Measurements from ENCODE around the gene PCDHB12.
"Not testable (repeated sequence)": the region's sequence is repeated elsewhere in the genome, so short reads cannot be mapped to it uniquely, and the experiment has no call there.

The PCDHB12 gene

GRCh38 chr5:141184117-141184855 is 24.2 kb upstream of the PCDHB12 start:
- H3K4me3 ChIP-seq (ENCODE audit: low read length); DNase-seq (ENCODE audit: low read depth, low spot score); H3K27me3 ChIP-seq (ENCODE audit: control insufficient read depth, insufficient read depth, low read length); H3K36me3 ChIP-seq (ENCODE audit: control insufficient read depth, insufficient read depth, low read length); H3K9me3 ChIP-seq (ENCODE audit: control insufficient read depth, insufficient read depth, low read length); H3K27ac ChIP-seq (ENCODE audit: low read length); H3K4me1 ChIP-seq (ENCODE audit: control insufficient read depth, insufficient read depth, low read length): not testable (repeated sequence)
- no CpG with 5 or more reads among the region's 69 CpGs for WGBS (ENCODE audit: insufficient coverage, insufficient read length)

GRCh38 chr5:141186897-141187512 is 21.5 kb upstream of the PCDHB12 start, which contains the start of gene PCDHB9:
PCDHB9 (plus strand) TSS chr5:141187161; CDS start chr5:141187319, 158 bp downstream.
- Histone ChIP-seq H3K27ac (ENCODE audit: low read length) (no peak within 1 kb of the TSS), H3K9me3 (ENCODE audit: control insufficient read depth, insufficient read depth, low read length) (no peaks in the 10 kb centered on the region; the same call in 1 of the 2 replicates), H3K36me3 (ENCODE audit: control insufficient read depth, insufficient read depth, low read length) (no peaks in the 10 kb centered on the region), H3K4me1 (ENCODE audit: control insufficient read depth, insufficient read depth, low read length) (no peaks in the 10 kb centered on the region), H3K4me3 (ENCODE audit: low read length) (no peak within 1 kb of the TSS), H3K27me3 (ENCODE audit: control insufficient read depth, insufficient read depth, low read length) (no peaks in the 10 kb centered on the region)
- DNase-seq (ENCODE audit: low read depth, low spot score): no peak
- no CpG with 5 or more reads among the region's 9 CpGs for WGBS (ENCODE audit: insufficient coverage, insufficient read length)

- not testable (repeated sequence) for H3K36me3 ChIP-seq (ENCODE audit: control insufficient read depth, insufficient read depth, low read length); H3K9me3 ChIP-seq (ENCODE audit: control insufficient read depth, insufficient read depth, low read length); H3K4me1 ChIP-seq (ENCODE audit: control insufficient read depth, insufficient read depth, low read length); H3K27me3 ChIP-seq (ENCODE audit: control insufficient read depth, insufficient read depth, low read length); H3K27ac ChIP-seq (ENCODE audit: low read length); DNase-seq (ENCODE audit: low read depth, low spot score); H3K4me3 ChIP-seq (ENCODE audit: low read length)
- no CpG with 5 or more reads among the region's 37 CpGs for WGBS (ENCODE audit: insufficient coverage, insufficient read length)
Observed at GRCh38 chr5:141188682-141189081, 19.8 kb upstream of the PCDHB12 start.

GRCh38 chr5:141189131-141189530 is 19.4 kb upstream of the PCDHB12 start:
- not testable (repeated sequence) for DNase-seq (ENCODE audit: low read depth, low spot score); H3K27ac ChIP-seq (ENCODE audit: low read length); H3K36me3 ChIP-seq (ENCODE audit: control insufficient read depth, insufficient read depth, low read length); H3K4me3 ChIP-seq (ENCODE audit: low read length); H3K4me1 ChIP-seq (ENCODE audit: control insufficient read depth, insufficient read depth, low read length); H3K27me3 ChIP-seq (ENCODE audit: control insufficient read depth, insufficient read depth, low read length); H3K9me3 ChIP-seq (ENCODE audit: control insufficient read depth, insufficient read depth, low read length)
- no CpG with 5 or more reads among the region's 35 CpGs for WGBS (ENCODE audit: insufficient coverage, insufficient read length)

- Histone ChIP-seq H3K36me3 (ENCODE audit: control insufficient read depth, insufficient read depth, low read length) (no peaks in the 10 kb centered on the region), H3K27me3 (ENCODE audit: control insufficient read depth, insufficient read depth, low read length) (no peaks in the 10 kb centered on the region), H3K9me3 (ENCODE audit: control insufficient read depth, insufficient read depth, low read length) (no peaks in the 10 kb centered on the region; the same call in 1 of the 2 replicates), H3K27ac (ENCODE audit: low read length) (no peak within 1 kb of the TSS), H3K4me1 (ENCODE audit: control insufficient read depth, insufficient read depth, low read length) (no peaks in the 10 kb centered on the region), H3K4me3 (ENCODE audit: low read length) (no peak within 1 kb of the TSS)
- DNase-seq (ENCODE audit: low read depth, low spot score): no peak
- no CpG with 5 or more reads among the region's 10 CpGs for WGBS (ENCODE audit: insufficient coverage, insufficient read length)
Observed at GRCh38 chr5:141192110-141192725, 16.3 kb upstream of the PCDHB12 start, which contains the start of gene PCDHB10. PCDHB10 (plus strand) TSS chr5:141192353; CDS start chr5:141192553, 200 bp downstream.

GRCh38 chr5:141194332-141194731 is 14.2 kb upstream of the PCDHB12 start:
- DNase-seq (ENCODE audit: low read depth, low spot score); H3K36me3 ChIP-seq (ENCODE audit: control insufficient read depth, insufficient read depth, low read length); H3K27ac ChIP-seq (ENCODE audit: low read length); H3K27me3 ChIP-seq (ENCODE audit: control insufficient read depth, insufficient read depth, low read length); H3K9me3 ChIP-seq (ENCODE audit: control insufficient read depth, insufficient read depth, low read length); H3K4me1 ChIP-seq (ENCODE audit: control insufficient read depth, insufficient read depth, low read length); H3K4me3 ChIP-seq (ENCODE audit: low read length): not testable (repeated sequence)
- WGBS (ENCODE audit: insufficient coverage, insufficient read length): no CpG with 5 or more reads among the region's 37 CpGs

GRCh38 chr5:141196363-141196762 is 12.2 kb upstream of the PCDHB12 start:
- no CpG with 5 or more reads among the region's 3 CpGs for WGBS (ENCODE audit: insufficient coverage, insufficient read length)
- Histone ChIP-seq H3K4me3 (ENCODE audit: low read length) (no peak overlapping the region), H3K27ac (ENCODE audit: low read length) (no peak overlapping the region), H3K4me1 (ENCODE audit: control insufficient read depth, insufficient read depth, low read length) (no peaks in the 10 kb centered on the region), H3K9me3 (ENCODE audit: control insufficient read depth, insufficient read depth, low read length) (no peaks in the 10 kb centered on the region), H3K36me3 (ENCODE audit: control insufficient read depth, insufficient read depth, low read length) (no peaks in the 10 kb centered on the region), H3K27me3 (ENCODE audit: control insufficient read depth, insufficient read depth, low read length) (no peaks in the 10 kb centered on the region)
- no peak for DNase-seq (ENCODE audit: low read depth, low spot score)

- no peak for DNase-seq (ENCODE audit: low read depth, low spot score)
- no peak within 1 kb of the TSS for H3K27ac ChIP-seq (ENCODE audit: low read length)
- no peaks in the 10 kb centered on the region for H3K4me1 ChIP-seq (ENCODE audit: control insufficient read depth, insufficient read depth, low read length)
- no CpG with 5 or more reads among the region's 21 CpGs for WGBS (ENCODE audit: insufficient coverage, insufficient read length)
- H3K4me3 ChIP-seq (ENCODE audit: low read length): no peak within 1 kb of the TSS
- H3K36me3 ChIP-seq (ENCODE audit: control insufficient read depth, insufficient read depth, low read length): no peaks in the 10 kb centered on the region
- no peaks in the 10 kb centered on the region for H3K27me3 ChIP-seq (ENCODE audit: control insufficient read depth, insufficient read depth, low read length)
- H3K9me3 ChIP-seq (ENCODE audit: control insufficient read depth, insufficient read depth, low read length): no peaks in the 10 kb centered on the region
Observed at GRCh38 chr5:141199359-141200235, 8.9 kb upstream of the PCDHB12 start, which contains the start of gene PCDHB11. PCDHB11 (plus strand) TSS chr5:141199627; CDS start chr5:141199775, 148 bp downstream.

GRCh38 chr5:141201126-141201525 is 7.4 kb upstream of the PCDHB12 start:
- H3K27me3 ChIP-seq (ENCODE audit: control insufficient read depth, insufficient read depth, low read length); H3K9me3 ChIP-seq (ENCODE audit: control insufficient read depth, insufficient read depth, low read length); H3K36me3 ChIP-seq (ENCODE audit: control insufficient read depth, insufficient read depth, low read length); H3K4me1 ChIP-seq (ENCODE audit: control insufficient read depth, insufficient read depth, low read length); DNase-seq (ENCODE audit: low read depth, low spot score); H3K4me3 ChIP-seq (ENCODE audit: low read length); H3K27ac ChIP-seq (ENCODE audit: low read length): not testable (repeated sequence)
- no CpG with 5 or more reads among the region's 38 CpGs for WGBS (ENCODE audit: insufficient coverage, insufficient read length)

- not testable (repeated sequence) for H3K27me3 ChIP-seq (ENCODE audit: control insufficient read depth, insufficient read depth, low read length); DNase-seq (ENCODE audit: low read depth, low spot score); H3K27ac ChIP-seq (ENCODE audit: low read length); H3K36me3 ChIP-seq (ENCODE audit: control insufficient read depth, insufficient read depth, low read length); H3K9me3 ChIP-seq (ENCODE audit: control insufficient read depth, insufficient read depth, low read length); H3K4me3 ChIP-seq (ENCODE audit: low read length); H3K4me1 ChIP-seq (ENCODE audit: control insufficient read depth, insufficient read depth, low read length)
- no CpG with 5 or more reads among the region's 35 CpGs for WGBS (ENCODE audit: insufficient coverage, insufficient read length)
Observed at GRCh38 chr5:141201646-141202045, 6.9 kb upstream of the PCDHB12 start.
